Caco-2 (cell line): ENCODE results near the gene SELPLG. TPM values are rescaled to one million over a fixed set of nuclear protein-coding genes. Genes with fewer than 3 reads are reported as not detected.

ENCODE experiments used
- BruUV-seq: library from RNA; stranded (reverse); fragments of 400-500 nt; replicated peaks from 2 replicates; lab custom pipeline; 2021; lab: Mats Ljungman, UMichigan
- CTCF ChIA-PET: fragments of 300-600 bp; sonication (Branson Sonifier 250); formaldehyde crosslinking; loops from one replicate; lab custom pipeline; 2022; ENCODE audit warnings: antibody characterized with exemption; lab: Charles Lee
- POLR2A ChIA-PET: fragments of 300-600 bp; sonication (Branson Sonifier 250); formaldehyde crosslinking; loops from one replicate; lab custom pipeline; 2022; ENCODE audit warnings: antibody characterized with exemption; lab: Charles Lee
- DNase-seq, 2 experiments: peaks; one replicate each; pipeline versions ENCODE4 v3.0.0 to v3.0.0-alpha.2; 2020 to 2022
- H3K27me3 ChIP-seq: replicated peaks from 2 replicates; pipeline ENCODE4 v1.6.0; 2011; ENCODE audit warnings: low read length; ENCODE audit not compliant: control insufficient read depth, insufficient read depth
- H3K36me3 ChIP-seq: 2 replicates; pipeline ENCODE4 v1.5.1; 2011; ENCODE audit warnings: low read length; ENCODE audit not compliant: control insufficient read depth, insufficient read depth
- H3K4me1 ChIP-seq: fragments of 250-450 bp; sonication (Bioruptor Pico); 2 replicates; pipeline ENCODE4 v1.5.1; 2020; ENCODE audit warnings: mild to moderate bottlenecking
- H3K4me3 ChIP-seq: 2 replicates; pipeline ENCODE4 v1.5.1; 2011; ENCODE audit warnings: low read depth, mild to moderate bottlenecking, control low read depth, low read length
- H3K9me3 ChIP-seq: fragments of 250-450 bp; sonication (Bioruptor Pico); 2 replicates; pipeline ENCODE4 v1.5.1; 2020; ENCODE audit warnings: mild to moderate bottlenecking, moderate library complexity
- H3K27ac Mint-ChIP-seq: one replicate; pipeline ENCODE4 v1.8.0; 2022; ENCODE audit warnings: mixed read lengths; ENCODE audit not compliant: unreplicated experiment
- H3K27me3 Mint-ChIP-seq: one replicate; pipeline ENCODE4 v1.8.0; 2022; ENCODE audit warnings: mixed read lengths; ENCODE audit not compliant: insufficient read depth, unreplicated experiment
- H3K36me3 Mint-ChIP-seq: one replicate; pipeline ENCODE4 v1.8.0; 2022; ENCODE audit warnings: mild to moderate bottlenecking, mixed read lengths; ENCODE audit not compliant: insufficient read depth, unreplicated experiment
- H3K4me1 Mint-ChIP-seq: one replicate; pipeline ENCODE4 v1.8.0; 2022; ENCODE audit warnings: low read depth, mixed read lengths; ENCODE audit not compliant: unreplicated experiment
- H3K4me3 Mint-ChIP-seq: one replicate; pipeline ENCODE4 v1.8.0; 2022; ENCODE audit warnings: mild to moderate bottlenecking, moderate library complexity, mixed read lengths; ENCODE audit not compliant: unreplicated experiment
- H3K9me3 Mint-ChIP-seq: one replicate; pipeline ENCODE4 v1.8.0; 2022; ENCODE audit warnings: mixed read lengths; ENCODE audit not compliant: unreplicated experiment
- intact Hi-C: fragments of 100-400 bp; cut with micrococcal nuclease; formaldehyde crosslinking; loops from one replicate; pipeline ENCODE4 v1.10.0; 2022; ENCODE audit not compliant: unreplicated experiment
- total RNA-seq: library from RNA; stranded (reverse); gene quantifications from 2 replicates; pipeline ENCODE4 v1.2.3, GENCODE V29; 2022
- TF ChIP-seq, protein P1 (sequence below), 2 experiments: fragments of 200-600 bp in 1 of 2; IDR thresholded peaks; 1 replicate in 1 of 2; 2 replicates in 1 of 2; pipeline versions ENCODE4 v1.5.1 to v1.8.0; 2011 to 2022; ENCODE audit warnings: antibody characterized with exemption in 1 of 2, control low read depth in 1 of 2, inconsistent platforms in 1 of 2, low read depth in 1 of 2, low read length in 1 of 2, mild to moderate bottlenecking in 1 of 2, moderate library complexity in 1 of 2; ENCODE audit not compliant: insufficient read depth in 1 of 2, severe bottlenecking in 1 of 2, unreplicated experiment in 1 of 2

The SELPLG gene
- total RNA-seq, 1 experiment from 2014 or later: 0.23 TPM

GRCh38 chr12:108649669-108650068 lies 16.0 kb upstream of the SELPLG start:
- H3K4me3 ChIP-seq: no peak overlapping the region
- CTCF ChIA-PET: no interaction called here
- no peaks in the 10 kb centered on the region for H3K9me3 Mint-ChIP-seq
- no peaks in the 10 kb centered on the region for H3K4me1 ChIP-seq
- TF ChIP-seq, protein P1, sequence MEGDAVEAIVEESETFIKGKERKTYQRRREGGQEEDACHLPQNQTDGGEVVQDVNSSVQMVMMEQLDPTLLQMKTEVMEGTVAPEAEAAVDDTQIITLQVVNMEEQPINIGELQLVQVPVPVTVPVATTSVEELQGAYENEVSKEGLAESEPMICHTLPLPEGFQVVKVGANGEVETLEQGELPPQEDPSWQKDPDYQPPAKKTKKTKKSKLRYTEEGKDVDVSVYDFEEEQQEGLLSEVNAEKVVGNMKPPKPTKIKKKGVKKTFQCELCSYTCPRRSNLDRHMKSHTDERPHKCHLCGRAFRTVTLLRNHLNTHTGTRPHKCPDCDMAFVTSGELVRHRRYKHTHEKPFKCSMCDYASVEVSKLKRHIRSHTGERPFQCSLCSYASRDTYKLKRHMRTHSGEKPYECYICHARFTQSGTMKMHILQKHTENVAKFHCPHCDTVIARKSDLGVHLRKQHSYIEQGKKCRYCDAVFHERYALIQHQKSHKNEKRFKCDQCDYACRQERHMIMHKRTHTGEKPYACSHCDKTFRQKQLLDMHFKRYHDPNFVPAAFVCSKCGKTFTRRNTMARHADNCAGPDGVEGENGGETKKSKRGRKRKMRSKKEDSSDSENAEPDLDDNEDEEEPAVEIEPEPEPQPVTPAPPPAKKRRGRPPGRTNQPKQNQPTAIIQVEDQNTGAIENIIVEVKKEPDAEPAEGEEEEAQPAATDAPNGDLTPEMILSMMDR (IDR thresholded peaks at IDR 0.05; ENCODE audit: insufficient read depth in 1 of 2, low read depth in 1 of 2, low read length in 1 of 2, severe bottlenecking in 1 of 2, unreplicated experiment in 1 of 2): no peak
- POLR2A ChIA-PET: no interaction called here
- no peaks in the 10 kb centered on the region for H3K9me3 ChIP-seq
- no peaks in the 10 kb centered on the region for H3K27me3 Mint-ChIP-seq
- H3K36me3 ChIP-seq: peaks cover 1% of the 10 kb centered on the region
- no peaks in the 10 kb centered on the region for H3K4me1 Mint-ChIP-seq
- H3K36me3 Mint-ChIP-seq: peaks cover 93% of the 10 kb centered on the region
- BruUV-seq: no TSS peak
- intact Hi-C loops: no loop called here
- no peak overlapping the region for H3K27ac Mint-ChIP-seq
- no peak overlapping the region for H3K4me3 Mint-ChIP-seq
- no peak for DNase-seq
- no peaks in the 10 kb centered on the region for H3K27me3 ChIP-seq

GRCh38 chr12:108649126-108649525 lies 15.4 kb upstream of the SELPLG start:
- TF ChIP-seq, protein P1 (IDR thresholded peaks at IDR 0.05; ENCODE audit: insufficient read depth in 1 of 2, low read depth in 1 of 2, low read length in 1 of 2, severe bottlenecking in 1 of 2, unreplicated experiment in 1 of 2): no peak
- POLR2A ChIA-PET: no interaction called here
- H3K4me3 ChIP-seq: no peak overlapping the region
- DNase-seq: no peak
- intact Hi-C loops: no loop called here
- H3K27me3 ChIP-seq: no peaks in the 10 kb centered on the region
- Mint-ChIP-seq H3K36me3 (peaks cover 88% of the 10 kb centered on the region), H3K4me3 (no peak overlapping the region), H3K4me1 (no peaks in the 10 kb centered on the region), H3K9me3 (no peaks in the 10 kb centered on the region), H3K27ac (no peak overlapping the region), H3K27me3 (no peaks in the 10 kb centered on the region)
- H3K36me3 ChIP-seq: peaks cover 1% of the 10 kb centered on the region
- H3K4me1 ChIP-seq: no peaks in the 10 kb centered on the region
- CTCF ChIA-PET: interaction anchor here (0.5 kb wide), 1 partner anchor 155 kb away, joined by 3 read pairs; no protein-coding TSS in a partner anchor
- no TSS peak for BruUV-seq
- no peaks in the 10 kb centered on the region for H3K9me3 ChIP-seq

GRCh38 chr12:108648371-108648770 lies 14.7 kb upstream of the SELPLG start:
- peak overlapping the region; percentile 21 for H3K27ac Mint-ChIP-seq
- Histone ChIP-seq H3K4me1 (no peaks in the 10 kb centered on the region), H3K9me3 (no peaks in the 10 kb centered on the region), H3K4me3 (no peak overlapping the region), H3K27me3 (no peaks in the 10 kb centered on the region), H3K36me3 (peaks cover 1% of the 10 kb centered on the region)
- H3K27me3 Mint-ChIP-seq: no peaks in the 10 kb centered on the region
- ChIA-PET POLR2A (no interaction called here), CTCF (no interaction called here)
- H3K4me3 Mint-ChIP-seq: no peak overlapping the region
- DNase-seq: no peak
- H3K9me3 Mint-ChIP-seq: no peaks in the 10 kb centered on the region
- H3K4me1 Mint-ChIP-seq: no peaks in the 10 kb centered on the region
- intact Hi-C loops: no loop called here
- no TSS peak for BruUV-seq
- peaks cover 84% of the 10 kb centered on the region for H3K36me3 Mint-ChIP-seq
- TF ChIP-seq, protein P1 (IDR thresholded peaks at IDR 0.05; ENCODE audit: insufficient read depth in 1 of 2, low read depth in 1 of 2, low read length in 1 of 2, severe bottlenecking in 1 of 2, unreplicated experiment in 1 of 2): no peak
